Measurements from ENCODE around the gene SLC3A2. TPM values are rescaled to one million over a fixed set of nuclear protein-coding genes. Genes with fewer than 3 reads are reported as not detected.
A peak's percentile ranks its signal among the peaks of the same experiment; 100 is the strongest.

Gene SLC3A2
- 1,292 and 1,548 TPM in 2 replicates for total RNA-seq

DNA sequence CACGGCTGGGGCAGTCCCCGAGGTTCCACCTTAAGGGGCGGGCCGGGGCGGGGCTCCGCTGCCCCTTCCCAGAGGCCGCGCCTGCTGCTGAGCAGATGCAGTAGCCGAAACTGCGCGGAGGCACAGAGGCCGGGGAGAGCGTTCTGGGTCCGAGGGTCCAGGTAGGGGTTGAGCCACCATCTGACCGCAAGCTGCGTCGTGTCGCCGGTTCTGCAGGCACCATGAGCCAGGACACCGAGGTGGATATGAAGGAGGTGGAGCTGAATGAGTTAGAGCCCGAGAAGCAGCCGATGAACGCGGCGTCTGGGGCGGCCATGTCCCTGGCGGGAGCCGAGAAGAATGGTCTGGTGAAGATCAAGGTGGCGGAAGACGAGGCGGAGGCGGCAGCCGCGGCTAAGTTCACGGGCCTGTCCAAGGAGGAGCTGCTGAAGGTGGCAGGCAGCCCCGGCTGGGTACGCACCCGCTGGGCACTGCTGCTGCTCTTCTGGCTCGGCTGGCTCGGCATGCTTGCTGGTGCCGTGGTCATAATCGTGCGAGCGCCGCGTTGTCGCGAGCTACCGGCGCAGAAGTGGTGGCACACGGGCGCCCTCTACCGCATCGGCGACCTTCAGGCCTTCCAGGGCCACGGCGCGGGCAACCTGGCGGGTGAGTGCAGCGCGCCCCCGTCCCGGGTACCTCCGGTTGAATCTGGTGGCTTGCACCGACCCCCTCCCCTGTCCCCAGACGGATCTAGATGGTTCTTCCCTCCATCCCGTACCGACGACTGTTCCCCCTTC, at the start of gene SLC3A2:
Gene SLC3A2, plus strand, starts transcription at position 94 of the 776 bp plus-strand sequence. Its CDS starts 128 bp downstream, at position 222.
- H3K27me3 ChIP-seq (ENCODE audit: control insufficient read depth, insufficient read depth, low read length) = no peaks in the 10 kb centered on the region
- TF ChIP-seq, protein P1, sequence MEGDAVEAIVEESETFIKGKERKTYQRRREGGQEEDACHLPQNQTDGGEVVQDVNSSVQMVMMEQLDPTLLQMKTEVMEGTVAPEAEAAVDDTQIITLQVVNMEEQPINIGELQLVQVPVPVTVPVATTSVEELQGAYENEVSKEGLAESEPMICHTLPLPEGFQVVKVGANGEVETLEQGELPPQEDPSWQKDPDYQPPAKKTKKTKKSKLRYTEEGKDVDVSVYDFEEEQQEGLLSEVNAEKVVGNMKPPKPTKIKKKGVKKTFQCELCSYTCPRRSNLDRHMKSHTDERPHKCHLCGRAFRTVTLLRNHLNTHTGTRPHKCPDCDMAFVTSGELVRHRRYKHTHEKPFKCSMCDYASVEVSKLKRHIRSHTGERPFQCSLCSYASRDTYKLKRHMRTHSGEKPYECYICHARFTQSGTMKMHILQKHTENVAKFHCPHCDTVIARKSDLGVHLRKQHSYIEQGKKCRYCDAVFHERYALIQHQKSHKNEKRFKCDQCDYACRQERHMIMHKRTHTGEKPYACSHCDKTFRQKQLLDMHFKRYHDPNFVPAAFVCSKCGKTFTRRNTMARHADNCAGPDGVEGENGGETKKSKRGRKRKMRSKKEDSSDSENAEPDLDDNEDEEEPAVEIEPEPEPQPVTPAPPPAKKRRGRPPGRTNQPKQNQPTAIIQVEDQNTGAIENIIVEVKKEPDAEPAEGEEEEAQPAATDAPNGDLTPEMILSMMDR (IDR thresholded peaks at IDR 0.05; ENCODE audit: insufficient read depth, low read length, severe bottlenecking) = peak; percentile 91
- H3K36me3 ChIP-seq (ENCODE audit: control insufficient read depth, insufficient read depth, low read length) = peaks cover 32% of the 10 kb centered on the region
- DNase-seq (ENCODE audit: low read depth) = peak; percentile 82
- H3K4me3 ChIP-seq (ENCODE audit: low read depth, low read length) = peak within 1 kb of the TSS; percentile 85
- FAIRE-seq = no peak

DNA sequence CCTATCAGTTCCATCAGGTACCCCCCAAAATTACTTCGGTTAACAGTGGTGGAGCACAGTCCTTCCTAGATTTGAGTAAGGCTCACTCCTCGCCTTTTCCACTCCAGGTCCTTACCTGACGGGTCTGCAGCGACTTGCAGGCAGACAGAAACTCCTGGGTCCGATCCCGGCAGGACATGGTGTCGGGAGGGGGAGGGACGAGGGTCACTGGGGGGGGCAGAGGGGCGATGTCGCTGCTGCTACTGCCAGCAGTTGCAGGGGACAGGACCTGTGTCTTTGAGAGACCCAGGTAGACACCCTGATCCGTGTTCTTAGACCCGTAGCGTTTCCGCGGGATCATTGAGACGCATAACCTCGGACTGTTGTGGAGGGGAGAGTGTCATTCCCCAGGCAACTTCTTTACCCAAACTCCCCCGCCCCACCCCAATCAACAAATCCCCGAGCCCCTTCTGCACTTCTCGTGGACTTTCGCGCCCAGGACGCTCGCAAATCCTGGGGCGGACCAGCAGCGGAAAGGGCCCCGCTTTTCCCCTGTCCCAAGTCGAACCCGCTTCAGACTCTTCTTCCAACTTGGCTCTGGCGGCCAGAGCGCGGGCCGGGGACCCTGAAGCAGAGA, 49.7 kb upstream of the SLC3A2 start:
- Histone ChIP-seq H3K36me3 (ENCODE audit: control insufficient read depth, insufficient read depth, low read length) (peaks cover 26% of the 10 kb centered on the region), H3K4me3 (ENCODE audit: low read depth, low read length) (peak overlapping the region; percentile 88), H3K27me3 (ENCODE audit: control insufficient read depth, insufficient read depth, low read length) (no peaks in the 10 kb centered on the region)
- FAIRE-seq = no peak
- DNase-seq (ENCODE audit: low read depth) = no peak
- TF ChIP-seq, protein P1 (IDR thresholded peaks at IDR 0.05; ENCODE audit: insufficient read depth, low read length, severe bottlenecking) = no peak

DNA sequence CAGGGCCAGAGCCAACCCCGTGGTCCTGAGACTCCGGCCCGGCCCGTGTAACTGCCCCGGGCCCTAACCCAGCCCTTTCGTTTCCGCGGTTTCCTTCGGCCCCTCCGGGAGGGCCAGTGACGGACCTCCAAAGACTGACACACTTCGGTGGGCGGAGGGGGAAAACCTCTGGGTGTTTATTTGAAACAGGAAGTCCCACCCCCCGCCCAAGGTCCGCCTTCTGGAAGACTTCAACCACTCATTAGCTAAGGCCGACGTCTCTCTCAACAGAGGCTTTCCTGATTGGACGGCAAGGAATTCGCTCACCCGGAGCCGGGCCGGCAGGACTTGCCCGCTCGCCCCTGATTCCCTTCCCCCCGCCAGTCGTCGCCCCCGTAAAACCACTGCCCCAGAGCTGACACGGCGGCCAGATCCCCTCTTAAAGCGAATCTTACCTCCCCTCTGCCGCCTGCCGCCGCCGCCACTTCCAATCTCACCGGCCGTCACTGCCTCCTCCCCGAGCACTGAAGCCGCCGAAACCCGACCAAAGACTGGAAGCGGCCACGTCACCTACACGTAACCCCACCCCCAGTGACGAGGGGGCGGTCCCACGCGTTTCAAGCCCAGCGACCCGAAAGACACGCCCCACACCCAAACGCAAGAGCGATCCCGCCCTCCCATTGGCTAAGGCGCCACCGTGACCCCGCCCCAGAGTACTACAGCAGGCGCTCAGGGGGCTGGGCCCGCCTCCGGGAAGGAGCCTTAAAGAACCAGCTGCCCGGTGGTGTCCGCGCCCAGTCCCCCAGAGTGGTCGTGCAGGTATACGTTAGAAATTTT, 49.0 kb upstream of the SLC3A2 start, which contains the start of gene STX5:
Gene STX5, minus strand, starts transcription at position 532 of the 816 bp plus-strand sequence. CDS start 808 bp downstream, outside the sequence.
- TF ChIP-seq, protein P1 (IDR thresholded peaks at IDR 0.05; ENCODE audit: insufficient read depth, low read length, severe bottlenecking) = no peak
- FAIRE-seq (no peak), DNase-seq (ENCODE audit: low read depth) (peak; percentile 95)
- Histone ChIP-seq H3K4me3 (ENCODE audit: low read depth, low read length) (peak within 1 kb of the TSS; percentile 88), H3K36me3 (ENCODE audit: control insufficient read depth, insufficient read depth, low read length) (peaks cover 27% of the 10 kb centered on the region), H3K27me3 (ENCODE audit: control insufficient read depth, insufficient read depth, low read length) (no peaks in the 10 kb centered on the region)

DNA sequence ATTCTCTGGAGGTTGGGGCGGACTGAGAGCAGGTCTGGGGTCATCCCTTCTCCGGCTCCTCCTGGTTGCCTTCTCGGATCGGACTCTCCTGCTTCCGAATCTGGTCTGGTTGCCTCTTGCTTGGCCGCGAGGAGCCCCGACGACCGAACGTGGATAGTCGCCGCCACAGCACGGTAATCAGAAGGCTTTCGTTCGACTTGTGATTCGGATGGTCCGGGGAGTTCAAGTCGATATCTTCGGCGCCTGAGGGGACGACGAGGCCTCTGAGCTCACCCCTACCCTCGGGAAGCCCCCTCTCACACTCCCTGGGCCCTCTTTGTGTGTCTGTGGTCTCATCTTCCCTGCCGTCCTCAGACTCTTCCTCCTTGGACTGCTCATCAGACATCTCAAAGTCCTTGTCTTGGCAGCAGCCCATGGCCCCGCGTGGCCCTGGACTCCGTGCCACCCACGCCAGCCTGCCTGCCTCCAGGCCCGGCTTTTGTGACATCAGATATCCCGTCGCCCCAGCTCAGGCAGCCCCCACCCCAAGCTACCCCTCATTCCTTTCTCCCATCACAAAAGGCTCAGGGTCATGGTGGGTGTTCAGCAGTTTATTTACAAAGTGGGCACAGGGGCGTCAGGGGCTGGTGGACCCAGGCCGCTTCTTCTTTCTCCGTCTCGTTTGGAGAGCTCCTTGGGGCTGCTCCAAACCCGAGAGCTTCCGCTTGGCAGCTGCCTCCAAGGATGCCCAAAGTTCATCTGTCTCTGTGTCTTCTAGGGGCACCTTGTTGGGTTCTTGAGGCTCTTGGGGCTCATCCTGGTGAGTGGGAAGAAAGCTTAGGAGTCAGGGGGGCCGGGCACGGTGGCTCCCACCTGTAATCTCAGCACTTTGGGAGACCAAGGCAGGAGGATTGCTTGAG, 48.1 kb upstream of the SLC3A2 start, which contains the start of gene TEX54:
Gene TEX54, minus strand, starts transcription at position 506 of the 899 bp plus-strand sequence.
- H3K27me3 ChIP-seq (ENCODE audit: control insufficient read depth, insufficient read depth, low read length) = no peaks in the 10 kb centered on the region
- H3K36me3 ChIP-seq (ENCODE audit: control insufficient read depth, insufficient read depth, low read length) = peaks cover 23% of the 10 kb centered on the region
- FAIRE-seq = no peak
- H3K4me3 ChIP-seq (ENCODE audit: low read depth, low read length) = peak within 1 kb of the TSS; percentile 88
- TF ChIP-seq, protein P1 (IDR thresholded peaks at IDR 0.05; ENCODE audit: insufficient read depth, low read length, severe bottlenecking) = no peak
- DNase-seq (ENCODE audit: low read depth) = peak; percentile 32

DNA sequence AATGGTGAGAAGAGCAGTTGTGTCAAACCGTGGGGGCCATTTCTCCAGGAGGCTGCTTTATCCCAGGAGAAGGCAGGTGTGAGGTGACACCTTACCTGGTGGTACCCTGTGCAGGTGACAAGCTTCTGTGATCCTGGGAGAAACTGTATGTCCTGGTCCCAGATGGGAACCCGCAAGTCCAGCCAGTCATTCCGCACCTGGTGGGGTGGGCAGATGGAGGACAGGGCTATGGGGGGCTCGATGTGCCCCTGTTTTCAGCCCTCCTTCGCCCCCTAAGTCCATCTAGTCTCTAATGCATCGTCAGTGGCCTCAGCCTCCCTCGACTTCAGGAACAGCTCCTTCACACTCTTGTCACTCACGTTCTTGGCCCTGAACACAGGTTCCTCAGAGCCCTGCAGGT, 45.4 kb upstream of the SLC3A2 start:
- Histone ChIP-seq H3K36me3 (ENCODE audit: control insufficient read depth, insufficient read depth, low read length) (peaks cover 24% of the 10 kb centered on the region), H3K27me3 (ENCODE audit: control insufficient read depth, insufficient read depth, low read length) (no peaks in the 10 kb centered on the region), H3K4me3 (ENCODE audit: low read depth, low read length) (no peak overlapping the region)
- FAIRE-seq (no peak), DNase-seq (ENCODE audit: low read depth) (no peak)
- TF ChIP-seq, protein P1 (IDR thresholded peaks at IDR 0.05; ENCODE audit: insufficient read depth, low read length, severe bottlenecking) = no peak

All from bronchial epithelial cell (primary cell).